ENCODE measurements around the gene PLEKHA1. TPM values are rescaled to one million over a fixed set of nuclear protein-coding genes. Genes with fewer than 3 reads are reported as not detected.

The PLEKHA1 gene
- total RNA-seq, 2 experiments from 2014 or later, result 5.5 to 7.3 TPM

GRCh38 chr10:122328676-122329075 is 45.8 kb upstream of the PLEKHA1 start:
- CTCF ChIA-PET (ENCODE audit: unreplicated experiment), result interaction anchor here (0.8 kb wide), 1 partner anchor 19 kb away, joined by 4 read pairs; no protein-coding TSS in a partner anchor
- peak; percentile 30 for DNase-seq (ENCODE audit: low spot score)

GRCh38 chr10:122329416-122329815 is 45.1 kb upstream of the PLEKHA1 start:
- intact Hi-C loops (cut with micrococcal nuclease; ENCODE audit: unreplicated experiment), result no loop called here
- POLR2A ChIA-PET, result interaction anchor here (0.5 kb wide), 1 partner anchor 346 kb away, joined by 3 read pairs; no protein-coding TSS in a partner anchor
- BruUV-seq (replicated peaks), result no TSS peak

More at GRCh38 chr10:122328676-122329075, 45.8 kb upstream of the PLEKHA1 start:
- H2AFZ ChIP-seq (ENCODE audit: low read length), result no peak overlapping the region
- H3K4me3 ChIP-seq (ENCODE audit: low read depth, low read length, poor library complexity, severe bottlenecking), result no peak overlapping the region
- no peaks in the 10 kb centered on the region for H3K36me3 ChIP-seq (ENCODE audit: insufficient read depth, low read length)
- H3K9me3 ChIP-seq (ENCODE audit: low read length), result no peaks in the 10 kb centered on the region
- POLR2A ChIA-PET, result interaction anchor here (0.5 to 1.0 kb wide), 3 partner anchors 27 to 346 kb away, joined by 3 read pairs; partner anchors contain the start of gene PLEKHA1
- intact Hi-C loops (cut with micrococcal nuclease; ENCODE audit: unreplicated experiment), result no loop called here
- no peaks in the 10 kb centered on the region for H4K20me1 ChIP-seq (ENCODE audit: insufficient read depth, low read length)
- no peak overlapping the region for H3K27ac ChIP-seq (ENCODE audit: low read depth, low read length, poor library complexity, severe bottlenecking)
- BruUV-seq (replicated peaks), result no TSS peak
- peaks cover 17% of the 10 kb centered on the region for H3K4me1 ChIP-seq (ENCODE audit: insufficient read depth, low read length, poor library complexity, severe bottlenecking)
- H3K4me2 ChIP-seq (ENCODE audit: low read length), result peak overlapping the region; percentile 30; the same call in 1 of the 2 replicates
- TF ChIP-seq CTCF (conservative IDR thresholded peaks at IDR 0.05; ENCODE audit: low read length), result no peak
- TF ChIP-seq EZH2phosphoT487 (IDR thresholded peaks at IDR 0.05; ENCODE audit: borderline replicate concordance, low read depth, low read length), result no peak
- no peaks in the 10 kb centered on the region for H3K9me2 ChIP-seq (ENCODE audit: insufficient read depth, low read length)
- H3K79me2 ChIP-seq (ENCODE audit: insufficient read depth, low read depth, low read length), result no peaks in the 10 kb centered on the region

More at GRCh38 chr10:122329416-122329815, 45.1 kb upstream of the PLEKHA1 start:
- no peaks in the 10 kb centered on the region for H3K36me3 ChIP-seq (ENCODE audit: insufficient read depth, low read length)
- no peak overlapping the region for H2AFZ ChIP-seq (ENCODE audit: low read length)
- DNase-seq (ENCODE audit: low spot score), result no peak
- no peaks in the 10 kb centered on the region for H3K9me3 ChIP-seq (ENCODE audit: low read length)
- TF ChIP-seq EZH2phosphoT487 (IDR thresholded peaks at IDR 0.05; ENCODE audit: borderline replicate concordance, low read depth, low read length), result no peak
- no peak for TF ChIP-seq CTCF (conservative IDR thresholded peaks at IDR 0.05; ENCODE audit: low read length)
- no peak overlapping the region for H3K4me2 ChIP-seq (ENCODE audit: low read length)
- CTCF ChIA-PET (ENCODE audit: unreplicated experiment), result no interaction called here
- H3K79me2 ChIP-seq (ENCODE audit: insufficient read depth, low read depth, low read length), result no peaks in the 10 kb centered on the region
- H3K4me1 ChIP-seq (ENCODE audit: insufficient read depth, low read length, poor library complexity, severe bottlenecking), result peaks cover 17% of the 10 kb centered on the region
- H3K9me2 ChIP-seq (ENCODE audit: insufficient read depth, low read length), result no peaks in the 10 kb centered on the region
- no peak overlapping the region for H3K4me3 ChIP-seq (ENCODE audit: low read depth, low read length, poor library complexity, severe bottlenecking)
- no peaks in the 10 kb centered on the region for H4K20me1 ChIP-seq (ENCODE audit: insufficient read depth, low read length)
- H3K27ac ChIP-seq (ENCODE audit: low read depth, low read length, poor library complexity, severe bottlenecking), result no peak overlapping the region

All from OCI-LY7 (cell line).